HG03342 (cell line): ENCODE measurements around the gene THOP1.
A peak's percentile ranks its signal among the peaks of the same experiment; 100 is the strongest.

Experiments
- ATAC-seq: cut with Tn5 transposase; IDR thresholded peaks from one replicate; pipeline ENCODE4 v1.9.1; 2021; ENCODE audit warnings: mild to moderate bottlenecking, moderate library complexity; ENCODE audit not compliant: unreplicated experiment

The THOP1 gene

GRCh38 chr19:2785244-2785997 lies at the start of gene THOP1:
Gene THOP1 (plus strand): TSS chr19:2785503. CDS start chr19:2785663, 160 bp downstream.
- ATAC-seq: peak; percentile 63

GRCh38 chr19:2736550-2737190 lies 48.6 kb upstream of the THOP1 start:
- ATAC-seq: no peak

- ATAC-seq: peak; percentile 93
Measured at GRCh38 chr19:2739602-2740313, 45.5 kb upstream of the THOP1 start, which contains the start of gene SLC39A3. Gene SLC39A3 (minus strand): TSS chr19:2740017. CDS start chr19:2737257, 2,760 bp downstream.

- ATAC-seq: no peak
Measured at GRCh38 chr19:2740314-2740656, 45.0 kb upstream of the THOP1 start.

- no peak for ATAC-seq
Measured at GRCh38 chr19:2743099-2743498, 42.2 kb upstream of the THOP1 start.

GRCh38 chr19:2744113-2744512 lies 41.2 kb upstream of the THOP1 start:
- no peak for ATAC-seq

GRCh38 chr19:2747349-2747748 lies 38.0 kb upstream of the THOP1 start:
- no peak for ATAC-seq

GRCh38 chr19:2750808-2751437 lies 34.4 kb upstream of the THOP1 start:
- ATAC-seq: no peak

GRCh38 chr19:2751438-2751830 lies 33.9 kb upstream of the THOP1 start:
- no peak for ATAC-seq

- ATAC-seq: no peak
Measured at GRCh38 chr19:2754659-2755447, 30.4 kb upstream of the THOP1 start.

- no peak for ATAC-seq
Measured at GRCh38 chr19:2755448-2755705, 29.9 kb upstream of the THOP1 start.

- no peak for ATAC-seq
Measured at GRCh38 chr19:2755811-2756210, 29.5 kb upstream of the THOP1 start.

GRCh38 chr19:2756477-2756876 lies 28.8 kb upstream of the THOP1 start:
- ATAC-seq: no peak

- ATAC-seq: no peak
Measured at GRCh38 chr19:2756921-2757881, 28.1 kb upstream of the THOP1 start.

GRCh38 chr19:2758601-2759313 lies 26.5 kb upstream of the THOP1 start:
- ATAC-seq: no peak

GRCh38 chr19:2759362-2759761 lies 25.9 kb upstream of the THOP1 start:
- no peak for ATAC-seq

- ATAC-seq: no peak
Measured at GRCh38 chr19:2759965-2760364, 25.3 kb upstream of the THOP1 start.

GRCh38 chr19:2761309-2761677 lies 24.0 kb upstream of the THOP1 start:
- ATAC-seq: no peak
